Fibroblast of skin of right biceps (primary cell): ENCODE results near the gene HLA-DPB1.

Experiments used
- DNase-seq: peaks from one replicate; pipeline ENCODE4 v3.0.0-alpha.2; 2013

HLA-DPB1 gene

GRCh38 chr6:33105386-33105785, 29.6 kb downstream of the HLA-DPB1 start:
- no peak for DNase-seq

- DNase-seq = no peak
Observed at GRCh38 chr6:33105916-33106871, 30.4 kb downstream of the HLA-DPB1 start.

- DNase-seq = no peak
Observed at GRCh38 chr6:33107641-33108040, 31.9 kb downstream of the HLA-DPB1 start.

- DNase-seq = no peak
Observed at GRCh38 chr6:33108307-33108706, 32.5 kb downstream of the HLA-DPB1 start.

- DNase-seq = peak; percentile 40
Observed at GRCh38 chr6:33112148-33112547, 36.4 kb downstream of the HLA-DPB1 start.

- no peak for DNase-seq
Observed at GRCh38 chr6:33113755-33114154, 38.0 kb downstream of the HLA-DPB1 start.

GRCh38 chr6:33114406-33114805, 38.6 kb downstream of the HLA-DPB1 start:
- DNase-seq = no peak

- DNase-seq = no peak
Observed at GRCh38 chr6:33116417-33116816, 40.6 kb downstream of the HLA-DPB1 start.

- peak; percentile 16 for DNase-seq
Observed at GRCh38 chr6:33116841-33117711, 41.3 kb downstream of the HLA-DPB1 start.

- no peak for DNase-seq
Observed at GRCh38 chr6:33117811-33118277, 42.1 kb downstream of the HLA-DPB1 start.

GRCh38 chr6:33118525-33119123, 42.8 kb downstream of the HLA-DPB1 start:
- DNase-seq = peak; percentile 51

GRCh38 chr6:33120001-33120400, 44.2 kb downstream of the HLA-DPB1 start:
- DNase-seq = no peak

GRCh38 chr6:33123181-33123580, 47.4 kb downstream of the HLA-DPB1 start:
- no peak for DNase-seq

- DNase-seq = peak; percentile 23
Observed at GRCh38 chr6:33123732-33124524, 48.1 kb downstream of the HLA-DPB1 start.

GRCh38 chr6:33124525-33124901, 48.7 kb downstream of the HLA-DPB1 start:
- DNase-seq = no peak

- DNase-seq = no peak
Observed at GRCh38 chr6:33124947-33125346, 49.2 kb downstream of the HLA-DPB1 start.

- peak; percentile 24 for DNase-seq
Observed at GRCh38 chr6:33126101-33126714, 50.4 kb downstream of the HLA-DPB1 start.

GRCh38 chr6:33128318-33128717, 52.5 kb downstream of the HLA-DPB1 start:
- no peak for DNase-seq

- no peak for DNase-seq
Observed at GRCh38 chr6:33132081-33132524, 56.3 kb downstream of the HLA-DPB1 start.

GRCh38 chr6:33136310-33136900, 60.6 kb downstream of the HLA-DPB1 start:
- DNase-seq = no peak
